ENCODE measurements around the gene HSF2.

GRCh38 chr6:122360809-122361208 lies 38.6 kb upstream of the HSF2 start:
- TF ChIP-seq POLR2A (IDR thresholded peaks at IDR 0.05) (no peak), CTCF (IDR thresholded peaks at IDR 0.05) (no peak), POLR2AphosphoS5 (IDR thresholded peaks at IDR 0.05) (no peak), EP300 (IDR thresholded peaks at IDR 0.05) (no peak)

All from gastroesophageal sphincter (tissue), 3 donors.